Measurements from ENCODE around the gene MAN2C1.
A peak's percentile ranks its signal among the peaks of the same experiment; 100 is the strongest.

MAN2C1 gene

GRCh38 chr15:75367006-75367405 lies 1.4 kb downstream of the MAN2C1 start (continued):
- TF ChIP-seq REST (tag by site-specific recombination; IDR thresholded peaks at IDR 0.05) (no peak), BCL6B (tag by site-specific recombination; IDR thresholded peaks at IDR 0.05) (no peak)

GRCh38 chr15:75366163-75366562 lies 2.2 kb downstream of the MAN2C1 start:
- CTCF ChIA-PET: interaction anchor here (1.4 to 5.3 kb wide), 6 partner anchors 11 to 318 kb away, joined by 6 to 66 read pairs (median 44); partner anchors contain the start of genes IMP3, SIN3A and SNX33
- no peak overlapping the region for H3K4me3 ChIP-seq (ENCODE audit: low read depth, low read length)
- peaks cover 23 to 57% of the 10 kb centered on the region in 2 experiments for H3K36me3 ChIP-seq (ENCODE audit: control insufficient read depth in 2 of 2, insufficient read depth in 1 of 2, low read length in 2 of 2)
- H3K9me3 ChIP-seq (ENCODE audit: control insufficient read depth, insufficient read depth, low read depth, low read length): no peaks in the 10 kb centered on the region
- peaks cover 8% of the 10 kb centered on the region for H3K4me1 ChIP-seq (ENCODE audit: control insufficient read depth, insufficient read depth, low read length)
- TF ChIP-seq REST (tag by site-specific recombination; IDR thresholded peaks at IDR 0.05) (no peak), ZNF394 (tag by site-specific recombination; IDR thresholded peaks at IDR 0.05; ENCODE audit: borderline replicate concordance) (peak; percentile 68; the same call in 1 of the 2 replicates), EGR2 (tag by site-specific recombination; IDR thresholded peaks at IDR 0.05; ENCODE audit: low read depth) (peak; percentile 77), ZNF433 (tag by site-specific recombination; IDR thresholded peaks at IDR 0.05; ENCODE audit: low read depth) (no peak), ZFHX2 (tag by site-specific recombination; conservative IDR thresholded peaks at IDR 0.05) (peak; percentile 58)
- POLR2A ChIA-PET: interaction anchor here (2.7 to 5.8 kb wide), 2 partner anchors 18 to 87 kb away, joined by 31 to 242 read pairs; partner anchors contain the start of genes NEIL1 and SIN3A
- H3K27ac ChIP-seq (ENCODE audit: extremely low read depth, low read depth, low read length): no peak overlapping the region

DNA sequence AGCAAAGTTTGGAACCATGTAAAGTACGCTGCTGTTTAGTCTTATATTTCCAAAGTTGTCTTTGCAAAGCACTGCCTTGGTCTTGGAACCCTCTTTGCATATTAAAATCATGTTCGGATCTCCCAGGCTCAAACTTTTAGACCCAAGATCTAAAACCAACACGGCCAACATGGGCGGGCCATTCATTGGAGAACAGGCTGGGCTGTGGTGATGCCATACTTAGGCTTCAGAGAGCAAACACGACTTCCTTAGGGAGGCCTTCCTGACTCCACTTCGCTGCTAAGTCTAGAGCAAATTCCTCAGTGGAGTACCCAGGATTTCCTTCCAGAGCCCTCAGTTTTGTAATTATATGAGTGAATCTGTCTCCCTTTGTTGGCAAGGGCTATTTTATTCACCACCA lies 3.5 kb downstream of the MAN2C1 start:
- Histone ChIP-seq H3K4me3 (ENCODE audit: low read depth, low read length) (no peak overlapping the region), H3K9me3 (ENCODE audit: control insufficient read depth, insufficient read depth, low read depth, low read length) (no peaks in the 10 kb centered on the region), H3K36me3 (ENCODE audit: control insufficient read depth in 2 of 2, insufficient read depth in 1 of 2, low read length in 2 of 2) (peaks cover 12 to 59% of the 10 kb centered on the region in 2 experiments; a peak in 2 of 3 replicates), H3K4me1 (ENCODE audit: control insufficient read depth, insufficient read depth, low read length) (peaks cover 8% of the 10 kb centered on the region), H3K27ac (ENCODE audit: extremely low read depth, low read depth, low read length) (no peak overlapping the region)
- CTCF ChIA-PET: interaction anchor here (0.7 kb wide), 1 partner anchor 87 kb away, joined by 4 read pairs; the partner anchor contains the start of gene SIN3A
- TF ChIP-seq ZNF571 (tag by site-specific recombination; IDR thresholded peaks at IDR 0.05): no peak
- no peak for TF ChIP-seq ZNF561 (tag by site-specific recombination; IDR thresholded peaks at IDR 0.05; ENCODE audit: borderline replicate concordance)
- no peak for TF ChIP-seq ZNF121 (tag by site-specific recombination; IDR thresholded peaks at IDR 0.05)
- TF ChIP-seq ZNF2 (tag by site-specific recombination; IDR thresholded peaks at IDR 0.05): no peak
- no peak for TF ChIP-seq ZNF184 (tag by site-specific recombination; IDR thresholded peaks at IDR 0.05)
- TF ChIP-seq ZNF626 (tag by site-specific recombination; IDR thresholded peaks at IDR 0.05): no peak
- no peak for TF ChIP-seq SP7 (tag by site-specific recombination; IDR thresholded peaks at IDR 0.05)
- no peak for TF ChIP-seq ZNF48 (tag by site-specific recombination; IDR thresholded peaks at IDR 0.05)
- TF ChIP-seq ZNF677 (tag by site-specific recombination; IDR thresholded peaks at IDR 0.05): no peak
- no peak for TF ChIP-seq AEBP2 (tag by site-specific recombination; IDR thresholded peaks at IDR 0.05; ENCODE audit: borderline replicate concordance)
- no peak for TF ChIP-seq ZIC2 (tag by site-specific recombination; IDR thresholded peaks at IDR 0.05)
- POLR2A ChIA-PET: no interaction called here
